Measurements from ENCODE around the gene ZNF561.
"Not testable (repeated sequence)": the region's sequence is repeated elsewhere in the genome, so short reads cannot be mapped to it uniquely, and the experiment has no call there.

Gene ZNF561

GRCh38 chr19:9621156-9622037, at the start of gene ZNF561:
TSS of gene ZNF561 (minus strand) at chr19:9621232. CDS start at chr19:9619456, 1,776 bp downstream.
- peak; percentile 86 to 88 for DNase-seq

GRCh38 chr19:9668544-9668943, 47.5 kb upstream of the ZNF561 start:
- DNase-seq, result no peak

GRCh38 chr19:9667898-9668297, 46.9 kb upstream of the ZNF561 start:
- no peak for DNase-seq

GRCh38 chr19:9658769-9659168, 37.7 kb upstream of the ZNF561 start:
- no peak for DNase-seq

GRCh38 chr19:9653066-9653555, 32.1 kb upstream of the ZNF561 start:
- DNase-seq, result not testable (repeated sequence)

GRCh38 chr19:9651464-9651863, 30.4 kb upstream of the ZNF561 start:
- not testable (repeated sequence) for DNase-seq

GRCh38 chr19:9650345-9650744, 29.3 kb upstream of the ZNF561 start:
- DNase-seq, result no peak

- DNase-seq, result no peak
Observed at GRCh38 chr19:9645472-9645871, 24.4 kb upstream of the ZNF561 start.

GRCh38 chr19:9644472-9644871, 23.4 kb upstream of the ZNF561 start:
- no peak for DNase-seq

- DNase-seq, result no peak
Observed at GRCh38 chr19:9641810-9642209, 20.8 kb upstream of the ZNF561 start.

- no peak for DNase-seq
Observed at GRCh38 chr19:9640956-9641355, 19.9 kb upstream of the ZNF561 start.

GRCh38 chr19:9636018-9636417, 15.0 kb upstream of the ZNF561 start:
- DNase-seq, result no peak

GRCh38 chr19:9627856-9628255, 6.8 kb upstream of the ZNF561 start:
- no peak for DNase-seq

- DNase-seq, result no peak
Observed at GRCh38 chr19:9622531-9622930, 1.5 kb upstream of the ZNF561 start.

- no peak for DNase-seq
Observed at GRCh38 chr19:9620842-9621155, 233 bp downstream of the ZNF561 start.

- no peak for DNase-seq
Observed at GRCh38 chr19:9615844-9616243, 5.2 kb downstream of the ZNF561 start.

GRCh38 chr19:9610484-9611113, 10.4 kb downstream of the ZNF561 start:
- DNase-seq, result no peak

GRCh38 chr19:9608912-9609311, 12.1 kb downstream of the ZNF561 start:
- DNase-seq, result no peak

- DNase-seq, result no peak
Observed at GRCh38 chr19:9597027-9597426, 24.0 kb downstream of the ZNF561 start.

- peak; percentile 79 to 83 for DNase-seq
Observed at GRCh38 chr19:9586764-9587163, 34.3 kb downstream of the ZNF561 start.

- peak; percentile 84 to 89 for DNase-seq
Observed at GRCh38 chr19:9584073-9584833, 36.8 kb downstream of the ZNF561 start, which contains the start of gene ZNF121. TSS of gene ZNF121 (minus strand) at chr19:9584504. CDS start at chr19:9568097, 16,407 bp downstream.

- DNase-seq, result not testable (repeated sequence)
Observed at GRCh38 chr19:9582081-9582725, 38.8 kb downstream of the ZNF561 start.

GRCh38 chr19:9580728-9581127, 40.3 kb downstream of the ZNF561 start:
- DNase-seq, result no peak
